NCI-H2196 treated with DMSO at 0.1 percent for 48 hours (cell line): ENCODE results near the gene CDK5RAP1.

Experiments
- DNase-seq: peaks from one replicate; lab custom pipeline; 2025; ENCODE audit not compliant: unreplicated experiment; lab: John Stamatoyannopoulos, UW

Gene CDK5RAP1

GRCh38 chr20:33387177-33387576 lies 14.1 kb downstream of the CDK5RAP1 start:
- DNase-seq: no peak

GRCh38 chr20:33386673-33387072 lies 14.6 kb downstream of the CDK5RAP1 start:
- DNase-seq: no peak

GRCh38 chr20:33377366-33377765 lies 24.0 kb downstream of the CDK5RAP1 start:
- no peak for DNase-seq

DNA sequence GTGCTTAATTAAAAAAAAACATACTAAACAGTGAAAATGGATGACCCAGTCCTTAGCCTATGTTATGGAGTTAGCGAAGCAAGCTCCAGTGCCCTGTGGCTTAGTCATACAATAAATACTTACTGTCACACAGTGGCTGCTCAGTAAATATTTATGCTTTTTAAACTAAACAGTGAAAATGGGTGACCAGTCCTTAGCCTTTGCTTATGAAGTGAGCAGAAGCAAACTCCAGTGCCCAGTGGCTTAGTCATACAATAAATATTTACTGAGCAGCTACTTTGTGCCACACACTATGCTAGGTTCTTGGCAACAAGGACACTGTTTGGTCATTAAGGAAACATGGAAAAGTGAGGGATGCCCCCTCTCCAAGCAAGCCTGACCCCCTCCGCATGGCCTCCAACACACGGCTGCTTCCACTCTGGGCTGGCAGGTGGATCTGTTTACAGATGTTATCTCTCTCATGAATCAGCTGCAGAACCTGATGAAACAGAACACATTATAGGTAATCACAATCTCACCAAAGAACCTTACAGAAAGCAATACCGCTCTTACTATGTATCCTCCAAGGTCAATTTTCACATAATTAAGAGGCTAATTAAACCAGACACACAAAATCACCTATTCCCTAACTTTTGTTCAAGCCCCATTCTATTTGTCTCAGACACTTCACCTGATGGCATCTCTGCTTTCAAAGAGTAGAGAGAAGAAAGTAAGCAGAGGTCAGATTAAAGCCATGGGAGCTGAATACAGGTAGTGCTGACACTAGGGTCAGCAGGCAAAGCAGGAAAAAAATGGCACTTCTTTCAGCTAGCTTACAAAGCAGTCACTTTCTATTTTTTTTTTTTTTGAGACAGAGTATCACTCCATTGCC lies 27.3 kb downstream of the CDK5RAP1 start:
- DNase-seq: peak; percentile 91

GRCh38 chr20:33372993-33373441 lies 28.3 kb downstream of the CDK5RAP1 start:
- DNase-seq: no peak

DNA sequence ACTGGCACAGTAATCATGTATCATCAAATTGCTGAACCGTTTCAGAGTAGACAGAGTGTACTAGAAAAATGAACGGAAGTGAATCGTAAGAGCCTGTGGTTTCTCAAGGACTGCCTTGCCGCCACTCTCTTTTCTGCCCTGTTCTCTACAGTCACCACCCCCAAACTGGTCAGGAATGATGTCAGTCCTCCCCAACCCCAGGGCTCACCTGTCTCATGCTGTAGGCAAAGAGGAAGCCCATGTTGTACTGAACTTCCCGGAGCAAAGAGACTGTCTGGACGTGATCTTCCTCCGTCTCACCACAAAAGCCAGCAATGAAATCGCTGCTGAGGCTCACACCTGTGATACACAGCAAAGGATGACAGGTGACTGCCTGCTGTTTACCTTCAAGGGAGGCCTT lies 31.0 kb downstream of the CDK5RAP1 start:
- no peak for DNase-seq

GRCh38 chr20:33362898-33363297 lies 38.4 kb downstream of the CDK5RAP1 start:
- DNase-seq: no peak

DNA sequence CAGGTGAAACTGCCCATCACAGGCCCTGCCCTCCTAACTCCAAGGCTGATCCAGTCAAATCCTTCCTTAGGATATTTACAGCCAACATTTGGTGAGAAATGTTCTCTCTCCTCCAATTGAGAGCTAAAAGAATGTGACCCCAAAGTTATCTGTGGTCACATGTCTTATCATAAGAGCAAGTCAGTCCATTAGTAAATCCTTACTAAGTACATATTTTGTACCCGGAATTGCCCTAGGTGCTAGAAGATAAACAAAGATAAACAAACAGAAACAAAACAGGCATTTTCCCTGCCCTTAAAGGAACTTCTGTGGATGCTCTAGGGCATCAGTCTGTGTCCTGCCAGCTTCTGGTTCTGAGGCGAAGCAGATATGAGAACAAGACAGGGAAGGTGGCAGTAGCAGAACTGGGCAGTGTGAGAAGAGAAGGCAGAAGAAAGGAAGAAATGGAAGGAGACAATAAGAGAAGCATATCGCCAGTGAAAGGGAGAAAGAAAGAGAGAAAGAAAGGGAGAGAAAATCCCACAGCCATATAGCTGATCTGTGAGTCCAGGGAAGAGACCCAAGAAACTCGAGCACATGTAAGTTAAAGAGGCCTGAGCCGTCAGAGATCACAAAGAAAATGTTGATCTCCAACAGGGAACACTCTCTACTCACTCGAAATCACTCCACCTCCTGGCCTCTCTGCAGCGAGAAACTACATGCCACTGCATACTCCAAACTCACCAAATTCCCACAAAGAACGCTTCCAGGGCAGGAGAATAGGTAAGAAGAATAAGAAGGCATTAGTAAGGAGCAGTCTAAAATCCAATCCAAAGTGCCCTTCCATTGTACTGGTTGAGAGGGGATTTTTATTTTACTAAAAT lies 41.7 kb downstream of the CDK5RAP1 start:
- DNase-seq: no peak

GRCh38 chr20:33353013-33353402 lies 48.3 kb downstream of the CDK5RAP1 start:
- no peak for DNase-seq

DNA sequence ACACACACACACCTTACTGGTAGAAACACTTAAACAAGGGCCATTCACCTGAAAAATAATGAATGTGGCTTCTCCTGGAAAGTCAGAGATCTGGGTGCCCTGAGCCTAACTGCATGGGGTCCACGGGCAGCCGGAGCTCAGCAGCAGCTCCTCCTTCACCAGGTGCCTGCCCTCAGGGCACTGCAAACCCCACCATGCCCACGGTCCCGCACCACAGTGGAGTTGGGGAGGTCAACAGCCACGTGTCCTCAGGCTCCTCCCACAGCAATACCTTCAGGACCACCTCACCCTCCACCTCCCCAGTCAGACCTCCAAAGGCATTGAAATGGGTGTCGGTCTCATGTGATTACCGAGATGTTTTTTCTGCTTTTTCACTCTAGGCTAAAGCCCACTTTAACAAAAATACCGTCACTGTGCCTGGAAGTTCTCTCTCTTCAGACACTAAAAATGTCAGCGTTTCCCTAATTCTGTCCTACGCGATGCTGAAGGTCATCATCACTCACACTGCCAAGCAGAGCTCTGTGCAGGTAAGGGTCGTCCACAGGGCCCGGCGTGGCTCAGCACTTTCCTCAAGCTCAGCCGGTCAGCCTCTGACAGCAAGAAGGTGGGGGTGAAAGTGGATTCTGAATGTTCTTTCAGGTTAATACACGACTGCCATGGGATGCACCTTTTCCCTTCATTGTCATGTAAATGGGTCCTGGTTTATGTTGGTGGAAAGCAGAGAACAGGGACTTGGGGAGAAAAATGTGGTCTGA lies 48.9 kb downstream of the CDK5RAP1 start:
- DNase-seq: no peak

GRCh38 chr20:33351696-33352095 lies 49.6 kb downstream of the CDK5RAP1 start:
- no peak for DNase-seq

- no peak for DNase-seq
Observed at GRCh38 chr20:33349493-33349892, 51.8 kb downstream of the CDK5RAP1 start.

DNA sequence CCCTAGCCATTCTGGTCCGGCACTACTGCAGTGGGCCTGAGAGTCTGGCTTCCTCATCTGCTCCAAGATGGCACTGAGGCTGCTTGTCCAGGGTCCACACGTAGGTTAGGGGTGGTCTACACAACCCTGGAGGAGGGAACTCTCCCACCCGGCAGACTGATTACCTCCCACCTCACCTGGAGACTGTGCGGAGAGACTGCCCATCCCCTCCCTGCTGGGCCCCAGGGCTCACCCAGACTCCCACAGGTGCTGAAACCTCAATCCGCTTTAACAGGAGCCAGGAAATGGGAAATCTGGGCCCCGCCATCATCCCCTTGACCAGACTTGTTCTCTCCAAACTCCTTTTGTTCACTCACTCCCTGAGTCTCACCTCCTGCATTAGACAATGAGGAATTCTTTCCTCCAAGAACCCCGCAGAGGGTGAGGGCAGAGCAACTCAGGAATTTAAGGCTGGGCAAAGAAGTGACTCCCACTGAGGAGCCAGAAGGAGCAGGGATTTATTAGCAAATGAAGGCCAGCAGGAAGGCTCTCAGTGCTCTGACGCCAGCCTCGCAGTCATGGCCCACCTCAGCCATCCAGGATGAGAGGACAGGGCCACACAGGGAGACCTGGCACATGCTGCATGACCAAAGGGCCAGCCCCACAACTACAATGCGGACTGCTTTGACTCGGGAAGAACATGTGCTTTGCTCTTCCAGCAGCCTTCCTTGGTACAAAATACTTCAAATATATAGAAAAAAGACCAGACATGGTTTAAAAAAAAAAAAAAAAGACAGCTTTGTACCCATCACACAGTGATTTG lies 53.0 kb downstream of the CDK5RAP1 start:
- no peak for DNase-seq

DNA sequence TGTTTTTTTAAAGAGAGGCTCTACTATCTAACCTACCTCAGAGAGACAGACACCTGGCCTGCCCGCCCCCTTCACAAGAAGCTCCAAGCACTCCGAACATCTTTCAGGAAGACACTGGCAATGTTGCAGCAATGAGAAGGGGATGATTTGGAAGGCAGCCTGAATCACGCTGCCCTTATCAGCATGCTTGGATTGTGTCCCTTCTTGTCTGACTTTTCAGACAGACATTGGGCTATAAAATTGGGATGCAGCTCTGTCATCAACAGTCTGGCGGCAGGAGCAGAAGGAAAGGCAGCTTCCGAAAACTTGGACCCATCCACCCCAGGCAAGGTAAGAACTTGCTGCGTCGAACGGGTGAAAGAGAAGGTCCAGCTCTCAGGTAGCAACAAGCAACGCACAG lies 56.0 kb downstream of the CDK5RAP1 start:
- DNase-seq: no peak

- DNase-seq: no peak
Observed at GRCh38 chr20:33343521-33343920, 57.8 kb downstream of the CDK5RAP1 start.

GRCh38 chr20:33339515-33340058 lies 61.7 kb downstream of the CDK5RAP1 start:
- no peak for DNase-seq

DNA sequence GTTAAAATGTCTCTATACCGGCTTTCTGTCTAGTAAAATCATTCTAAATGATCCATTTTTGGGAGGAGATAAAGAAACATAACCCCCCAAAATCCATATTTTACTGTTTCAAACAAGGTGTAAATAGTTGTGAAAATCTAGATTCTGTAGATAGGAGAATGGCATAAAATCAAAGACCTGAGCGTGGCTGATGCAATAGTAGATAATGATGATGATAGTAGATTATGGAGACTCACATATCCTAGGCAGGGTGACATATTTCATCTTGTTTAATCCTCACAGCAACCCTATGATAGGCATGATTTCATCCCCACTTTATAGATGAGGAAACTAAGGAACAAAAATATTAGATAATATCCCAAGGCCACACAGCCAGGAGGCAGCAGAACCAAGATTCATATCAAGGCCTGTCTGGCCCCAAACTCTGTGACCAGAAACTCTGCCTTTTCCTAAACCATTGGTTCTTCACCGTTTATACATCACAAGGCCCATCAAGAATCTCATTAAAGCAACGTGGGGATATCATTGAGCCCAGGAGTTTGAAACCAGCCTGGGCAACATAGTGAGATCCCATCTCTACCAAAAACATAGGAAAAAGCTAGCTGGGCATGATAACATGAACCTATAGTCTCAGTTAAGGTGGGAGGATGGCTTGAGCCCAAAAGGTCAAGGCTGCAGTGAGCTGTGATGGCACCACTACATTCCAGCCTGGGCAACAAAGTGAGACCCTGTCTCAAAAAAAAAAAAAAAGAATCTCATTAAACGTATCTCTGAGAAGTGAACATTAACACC lies 62.7 kb downstream of the CDK5RAP1 start:
- no peak for DNase-seq

GRCh38 chr20:33337531-33338165 lies 63.7 kb downstream of the CDK5RAP1 start:
- no peak for DNase-seq

GRCh38 chr20:33337119-33337518 lies 64.2 kb downstream of the CDK5RAP1 start:
- DNase-seq: no peak
